ENCODE results near the gene ARMC8.

DNA sequence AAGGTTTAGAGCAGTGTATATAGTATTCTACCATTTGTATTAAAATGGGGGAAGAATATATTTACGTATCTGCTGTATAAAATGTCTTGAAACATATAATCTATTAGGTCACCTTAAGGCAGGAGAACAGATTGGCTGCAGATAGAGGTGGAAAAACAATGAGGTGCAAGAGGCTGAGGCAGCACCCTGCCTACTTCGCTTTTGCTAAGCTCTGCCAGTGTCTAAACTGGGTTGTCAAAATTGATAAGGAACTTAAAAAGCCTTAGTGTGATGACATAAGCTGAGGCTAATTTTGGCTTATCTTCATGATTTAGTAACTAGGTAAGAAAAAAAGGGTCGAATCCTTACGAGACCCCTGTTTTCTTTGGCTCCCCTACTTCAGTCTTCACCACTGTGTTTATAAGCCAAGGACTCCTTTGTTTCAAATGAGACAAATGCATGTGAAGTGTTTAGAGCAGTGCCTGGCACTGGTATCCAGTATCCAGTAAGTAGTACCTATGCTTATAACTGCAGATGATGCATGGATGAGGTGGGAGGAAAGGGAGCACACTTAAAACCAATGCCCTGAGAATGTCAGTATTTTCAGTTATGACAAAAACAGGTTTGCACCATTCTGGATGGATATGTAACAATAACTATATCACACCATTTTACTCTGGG, 45.7 kb downstream of the ARMC8 start:
- TF ChIP-seq CTCF (IDR thresholded peaks at IDR 0.05) (no peak), POLR2A (IDR thresholded peaks at IDR 0.05) (no peak)
